ENCODE data around the gene KLC4.
"Not testable (repeated sequence)": the region's sequence is repeated elsewhere in the genome, so short reads cannot be mapped to it uniquely, and the experiment has no call there.

KLC4 gene

GRCh38 chr6:43113431-43114260 lies 54.2 kb downstream of the KLC4 start:
- no peak for DNase-seq (ENCODE audit: low spot score)
- no peak for TF ChIP-seq CTCF (IDR thresholded peaks at IDR 0.05; ENCODE audit: extremely low read depth, missing control alignments)

- TF ChIP-seq CTCF (IDR thresholded peaks at IDR 0.05; ENCODE audit: extremely low read depth, missing control alignments) = no peak
Observed at GRCh38 chr6:43115365-43115764, 55.9 kb downstream of the KLC4 start.

GRCh38 chr6:43117466-43117865 lies 58.0 kb downstream of the KLC4 start:
- DNase-seq (ENCODE audit: low spot score) = not testable (repeated sequence)

More at GRCh38 chr6:43115365-43115764, 55.9 kb downstream of the KLC4 start:
- no peak for DNase-seq (ENCODE audit: low spot score)

- DNase-seq (ENCODE audit: low spot score) = no peak
- no peak for TF ChIP-seq CTCF (IDR thresholded peaks at IDR 0.05; ENCODE audit: extremely low read depth, missing control alignments)
Observed at GRCh38 chr6:43119482-43119881, 60.1 kb downstream of the KLC4 start.

- DNase-seq (ENCODE audit: low spot score) = no peak
Observed at GRCh38 chr6:43120101-43120763, 60.8 kb downstream of the KLC4 start.

GRCh38 chr6:43120944-43121913 lies 61.8 kb downstream of the KLC4 start:
- DNase-seq (ENCODE audit: low spot score) = no peak
- TF ChIP-seq CTCF (IDR thresholded peaks at IDR 0.05; ENCODE audit: extremely low read depth, missing control alignments) = no peak

More at GRCh38 chr6:43120101-43120763, 60.8 kb downstream of the KLC4 start:
- TF ChIP-seq CTCF (IDR thresholded peaks at IDR 0.05; ENCODE audit: extremely low read depth, missing control alignments) = no peak

- TF ChIP-seq CTCF (IDR thresholded peaks at IDR 0.05; ENCODE audit: extremely low read depth, missing control alignments) = no peak
- no peak for DNase-seq (ENCODE audit: low spot score)
Observed at GRCh38 chr6:43122146-43122545, 62.7 kb downstream of the KLC4 start.

Data from GM20000 (cell line).